ENCODE results near the gene TNRC18.

TNRC18 gene

DNA sequence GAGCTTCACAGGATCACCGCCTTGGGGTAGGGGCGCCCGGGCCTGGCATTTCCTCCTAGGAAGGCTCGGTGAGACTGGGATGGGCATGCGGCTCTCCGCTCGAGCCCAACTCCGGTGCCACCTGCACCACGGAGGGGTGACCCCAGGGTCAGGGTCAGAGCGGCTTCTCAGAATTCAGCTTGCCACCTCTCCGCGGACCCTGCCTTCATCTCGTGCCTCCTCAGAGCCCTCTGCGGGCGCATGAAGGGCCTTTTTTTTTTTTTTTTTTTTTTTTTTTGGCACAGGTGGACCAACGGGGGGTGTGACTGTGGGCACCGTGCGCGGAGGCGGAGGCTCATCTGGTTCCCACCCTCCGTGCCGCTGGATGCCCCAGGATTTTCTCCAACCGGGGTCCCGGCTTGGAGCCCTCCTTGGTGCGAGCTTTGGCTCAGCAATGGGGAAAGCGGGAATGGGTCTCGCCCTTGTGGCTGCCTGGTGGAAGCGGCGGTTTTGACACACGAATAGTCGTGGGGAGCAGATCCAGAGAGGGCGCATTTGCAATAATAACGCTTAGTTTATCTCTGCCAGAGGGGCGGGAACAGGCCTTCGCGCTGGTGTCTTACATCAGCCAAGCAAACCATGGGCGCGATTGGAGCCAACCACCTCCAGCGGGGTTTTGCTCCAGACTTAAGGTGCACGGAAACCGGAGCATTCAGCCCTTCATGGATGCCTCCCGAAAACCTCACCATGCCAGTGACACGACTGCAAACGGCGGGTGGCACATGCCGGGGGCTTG is 5.0 kb upstream of the TNRC18 start:
- no peak overlapping the region for H3K4me3 ChIP-seq (ENCODE audit: low read depth, low read length)
- no peak for DNase-seq (ENCODE audit: low read depth)
- TF ChIP-seq CTCF (IDR thresholded peaks at IDR 0.05; ENCODE audit: low read depth, low read length, missing control alignments), result no peak

DNA sequence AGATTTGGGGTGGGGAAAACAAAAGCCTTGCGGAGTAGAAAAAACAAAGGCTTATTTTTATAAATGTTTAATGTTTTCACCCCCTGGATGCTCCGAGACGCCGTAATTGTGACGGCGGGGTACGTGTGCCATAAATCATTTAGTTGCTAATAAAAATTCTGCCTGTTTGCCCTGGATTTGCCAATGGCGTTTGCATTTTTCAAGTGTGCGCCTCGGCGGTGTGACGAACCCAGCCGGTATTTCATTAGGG is 2.5 kb upstream of the TNRC18 start:
- no peak for TF ChIP-seq CTCF (IDR thresholded peaks at IDR 0.05; ENCODE audit: low read depth, low read length, missing control alignments)
- H3K4me3 ChIP-seq (ENCODE audit: low read depth, low read length), result no peak overlapping the region
- DNase-seq (ENCODE audit: low read depth), result no peak

GRCh38 chr7:5425507-5426225 is 2.0 kb upstream of the TNRC18 start:
- no peak for TF ChIP-seq CTCF (IDR thresholded peaks at IDR 0.05; ENCODE audit: low read depth, low read length, missing control alignments)
- DNase-seq (ENCODE audit: low read depth), result no peak
- H3K4me3 ChIP-seq (ENCODE audit: low read depth, low read length), result no peak overlapping the region

- no peak overlapping the region for H3K4me3 ChIP-seq (ENCODE audit: low read depth, low read length)
- no peak for DNase-seq (ENCODE audit: low read depth)
- TF ChIP-seq CTCF (IDR thresholded peaks at IDR 0.05; ENCODE audit: low read depth, low read length, missing control alignments), result no peak
Observed at GRCh38 chr7:5424749-5425506, 1.3 kb upstream of the TNRC18 start.

GRCh38 chr7:5423976-5424748 is 528 bp upstream of the TNRC18 start:
- peak overlapping the region; percentile 11; the same call in 1 of the 2 replicates for H3K4me3 ChIP-seq (ENCODE audit: low read depth, low read length)
- no peak for TF ChIP-seq CTCF (IDR thresholded peaks at IDR 0.05; ENCODE audit: low read depth, low read length, missing control alignments)
- DNase-seq (ENCODE audit: low read depth), result no peak

DNA sequence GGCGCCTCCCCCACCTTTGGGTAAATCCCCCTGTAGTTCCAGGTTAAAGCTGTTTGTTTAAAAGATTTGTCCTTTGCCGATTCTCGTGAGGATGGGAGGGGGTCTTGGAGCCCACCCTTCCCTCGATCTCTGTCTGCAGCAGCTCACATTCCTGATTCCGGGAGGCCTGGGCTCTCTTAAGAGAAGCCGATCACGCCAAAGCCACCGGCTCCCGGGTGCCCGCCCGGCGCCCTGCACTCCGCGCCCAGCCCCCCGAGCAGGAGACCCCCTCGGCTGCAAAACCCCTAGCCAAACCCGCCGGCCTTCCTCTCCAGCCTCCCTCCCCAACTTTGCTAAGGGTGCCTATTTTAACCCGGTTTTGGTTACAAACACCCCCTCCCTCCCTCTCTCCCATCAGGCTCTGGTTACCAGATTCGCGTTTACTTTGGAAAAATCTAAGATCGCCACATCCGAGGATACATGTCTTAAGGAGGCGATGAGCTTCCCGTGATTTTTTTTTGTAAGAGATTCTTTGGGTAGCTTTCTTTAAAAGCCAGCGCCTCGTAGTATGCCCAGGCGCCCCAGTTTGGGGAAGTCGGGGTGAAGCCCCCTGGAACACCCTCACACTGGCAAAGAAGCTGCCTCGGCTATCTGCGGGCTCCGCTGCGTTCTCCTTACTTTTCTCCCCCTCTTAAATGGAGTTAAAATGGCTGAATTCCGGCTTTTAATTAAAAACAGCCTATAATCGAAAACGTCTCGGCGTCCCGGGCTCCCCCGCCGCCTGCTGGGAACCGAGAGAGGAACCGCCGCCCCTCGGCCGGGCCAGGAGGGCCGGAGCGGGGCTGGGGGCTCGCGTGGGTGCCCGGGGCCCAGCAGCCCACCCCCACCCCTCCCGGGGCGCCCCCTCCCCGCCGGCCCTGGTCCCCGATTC is 983 bp downstream of the TNRC18 start:
- H3K4me3 ChIP-seq (ENCODE audit: low read depth, low read length), result peak overlapping the region; percentile 40; the same call in 1 of the 2 replicates
- DNase-seq (ENCODE audit: low read depth), result no peak
- no peak for TF ChIP-seq CTCF (IDR thresholded peaks at IDR 0.05; ENCODE audit: low read depth, low read length, missing control alignments)
